Measurements from ENCODE around the gene NAGS. TPM values are rescaled to one million over a fixed set of nuclear protein-coding genes. Genes with fewer than 3 reads are reported as not detected.

NAGS gene
- total and polyA plus RNA-seq, 2 donors from 2014 or later = 3.5 to 8.7 TPM

- intact Hi-C loops (cut with DNase I) = no loop called here
- H3K36me3 ChIP-seq (ENCODE audit: control insufficient read depth in 2 of 3, insufficient read depth in 3 of 3, low read length in 3 of 3) = no peaks in the 10 kb centered on the region
- FAIRE-seq = no peak
- DNase-seq = no peak
- no peak overlapping the region for H3K27ac ChIP-seq (ENCODE audit: low read depth in 2 of 2, low read length in 2 of 2)
- TF ChIP-seq CTCF (IDR thresholded peaks at IDR 0.05; ENCODE audit: borderline replicate concordance, extremely low read depth, insufficient read depth) = no peak
- H3K9me3 ChIP-seq (ENCODE audit: control insufficient read depth in 2 of 3, insufficient read depth in 1 of 3, low read length in 3 of 3) = no peaks in the 10 kb centered on the region
- H3K27me3 ChIP-seq (ENCODE audit: control insufficient read depth, insufficient read depth, low read length) = peaks cover 5% of the 10 kb centered on the region
- H3K4me1 ChIP-seq (ENCODE audit: control insufficient read depth in 2 of 3, insufficient read depth in 2 of 3, low read depth in 1 of 3, low read length in 3 of 3) = peaks cover 0 to 6% (median 0%) of the 10 kb centered on the region in 3 donors
- no peak overlapping the region for H3K4me3 ChIP-seq (ENCODE audit: low read length in 3 of 3)
- no peak overlapping the region for H3K9ac ChIP-seq (ENCODE audit: low read length in 3 of 3)
Measured at GRCh38 chr17:43987131-43988021, 17.0 kb upstream of the NAGS start.

GRCh38 chr17:43988301-43988700 is 16.1 kb upstream of the NAGS start:
- Histone ChIP-seq H3K9ac (ENCODE audit: low read length in 3 of 3) (no peak overlapping the region), H3K9me3 (ENCODE audit: control insufficient read depth in 2 of 3, insufficient read depth in 1 of 3, low read length in 3 of 3) (no peaks in the 10 kb centered on the region), H3K27me3 (ENCODE audit: control insufficient read depth, insufficient read depth, low read length) (peaks cover 4% of the 10 kb centered on the region), H3K4me3 (ENCODE audit: low read length in 3 of 3) (no peak overlapping the region), H3K27ac (ENCODE audit: low read depth in 2 of 2, low read length in 2 of 2) (no peak overlapping the region), H3K4me1 (ENCODE audit: control insufficient read depth in 2 of 3, insufficient read depth in 2 of 3, low read depth in 1 of 3, low read length in 3 of 3) (peaks cover 0 to 5% (median 0%) of the 10 kb centered on the region in 3 donors), H3K36me3 (ENCODE audit: control insufficient read depth in 2 of 3, insufficient read depth in 3 of 3, low read length in 3 of 3) (no peaks in the 10 kb centered on the region)
- intact Hi-C loops (cut with DNase I) = no loop called here
- FAIRE-seq (no peak), DNase-seq (peak in 2 of 5 donors; percentile 4 to 12)
- TF ChIP-seq CTCF (IDR thresholded peaks at IDR 0.05; ENCODE audit: borderline replicate concordance, extremely low read depth, insufficient read depth) = no peak

GRCh38 chr17:43992641-43993040 is 11.8 kb upstream of the NAGS start:
- TF ChIP-seq CTCF (IDR thresholded peaks at IDR 0.05; ENCODE audit: borderline replicate concordance, extremely low read depth, insufficient read depth) = no peak
- Histone ChIP-seq H3K9me3 (ENCODE audit: control insufficient read depth in 2 of 3, insufficient read depth in 1 of 3, low read length in 3 of 3) (no peaks in the 10 kb centered on the region), H3K4me1 (ENCODE audit: control insufficient read depth in 2 of 3, insufficient read depth in 2 of 3, low read depth in 1 of 3, low read length in 3 of 3) (peaks cover 0 to 4% (median 2%) of the 10 kb centered on the region in 3 donors), H3K9ac (ENCODE audit: low read length in 3 of 3) (no peak overlapping the region), H3K27ac (ENCODE audit: low read depth in 2 of 2, low read length in 2 of 2) (no peak overlapping the region), H3K36me3 (ENCODE audit: control insufficient read depth in 2 of 3, insufficient read depth in 3 of 3, low read length in 3 of 3) (no peaks in the 10 kb centered on the region), H3K27me3 (ENCODE audit: control insufficient read depth, insufficient read depth, low read length) (no peaks in the 10 kb centered on the region), H3K4me3 (ENCODE audit: low read length in 3 of 3) (no peak overlapping the region)
- intact Hi-C loops (cut with DNase I) = no loop called here
- DNase-seq (no peak), FAIRE-seq (no peak)

Measured in kidney (tissue), 14 donors.